ENCODE data around the gene GPATCH2L.

GRCh38 chr14:76261371-76261811 is 109.7 kb downstream of the GPATCH2L start:
- TF ChIP-seq, protein P1, sequence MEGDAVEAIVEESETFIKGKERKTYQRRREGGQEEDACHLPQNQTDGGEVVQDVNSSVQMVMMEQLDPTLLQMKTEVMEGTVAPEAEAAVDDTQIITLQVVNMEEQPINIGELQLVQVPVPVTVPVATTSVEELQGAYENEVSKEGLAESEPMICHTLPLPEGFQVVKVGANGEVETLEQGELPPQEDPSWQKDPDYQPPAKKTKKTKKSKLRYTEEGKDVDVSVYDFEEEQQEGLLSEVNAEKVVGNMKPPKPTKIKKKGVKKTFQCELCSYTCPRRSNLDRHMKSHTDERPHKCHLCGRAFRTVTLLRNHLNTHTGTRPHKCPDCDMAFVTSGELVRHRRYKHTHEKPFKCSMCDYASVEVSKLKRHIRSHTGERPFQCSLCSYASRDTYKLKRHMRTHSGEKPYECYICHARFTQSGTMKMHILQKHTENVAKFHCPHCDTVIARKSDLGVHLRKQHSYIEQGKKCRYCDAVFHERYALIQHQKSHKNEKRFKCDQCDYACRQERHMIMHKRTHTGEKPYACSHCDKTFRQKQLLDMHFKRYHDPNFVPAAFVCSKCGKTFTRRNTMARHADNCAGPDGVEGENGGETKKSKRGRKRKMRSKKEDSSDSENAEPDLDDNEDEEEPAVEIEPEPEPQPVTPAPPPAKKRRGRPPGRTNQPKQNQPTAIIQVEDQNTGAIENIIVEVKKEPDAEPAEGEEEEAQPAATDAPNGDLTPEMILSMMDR (IDR thresholded peaks at IDR 0.05): no peak
- TF ChIP-seq POLR2AphosphoS5 (IDR thresholded peaks at IDR 0.05): no peak
- no peak for TF ChIP-seq POLR2A (IDR thresholded peaks at IDR 0.05)
